SK-N-SH (cell line): Measurements from ENCODE around the gene SETBP1. TPM values are rescaled to one million over a fixed set of nuclear protein-coding genes. Genes with fewer than 3 reads are reported as not detected.

Experiments
- CTCF ChIA-PET: fragments of 300-600, 350-600 bp; formaldehyde crosslinking; extraction: SDS; loops from one replicate; lab custom pipeline; 2021; lab: Yijun Ruan, JAX
- POLR2A ChIA-PET: fragments of 350-600 bp; sonication (Branson Sonifier 250); formaldehyde crosslinking; extraction: SDS; loops from one replicate; lab custom pipeline; 2020; ENCODE audit warnings: antibody characterized with exemption, inconsistent platforms; lab: Yijun Ruan, JAX
- DNase-seq: peaks from one replicate; pipeline ENCODE4 v3.0.0; 2012
- H2AFZ ChIP-seq: fragments of 200-600 bp; sonication (generic); 2 replicates; pipeline ENCODE4 v1.8.1; 2016; ENCODE audit warnings: antibody characterized with exemption, mild to moderate bottlenecking, low read depth
- H3F3A ChIP-seq: fragments of 200-600 bp; sonication (generic); replicated peaks from 2 replicates; pipeline ENCODE3; 2016; ENCODE audit warnings: antibody characterized with exemption, mild to moderate bottlenecking; ENCODE audit not compliant: insufficient read depth
- H3K27ac ChIP-seq, 2 experiments: fragments of 200-500 bp in 1 of 2; fragments of 200-600 bp in 1 of 2; sonication (Bioruptor generic) in 1 of 2; sonication (generic), shearing (Covaris generic) in 1 of 2; 2 replicates each; pipeline versions ENCODE4 v1.5.1 to v1.6.1; 2014 to 2016; ENCODE audit warnings: low read depth in 2 of 2, inconsistent platforms in 1 of 2, low read length in 1 of 2, mild to moderate bottlenecking in 1 of 2, mixed read lengths in 1 of 2
- H3K27me3 ChIP-seq: fragments of 200-600 bp; sonication (generic), shearing (Covaris generic); 2 replicates; pipeline ENCODE4 v1.6.1; 2016; ENCODE audit warnings: mixed run types; ENCODE audit not compliant: insufficient read depth
- H3K36me3 ChIP-seq, 2 experiments: fragments of 200-500 bp in 1 of 2; fragments of 200-600 bp in 1 of 2; sonication (Bioruptor generic) in 1 of 2; sonication (generic) in 1 of 2; replicated peaks in 1 of 2; 2 replicates each; pipeline versions ENCODE3 to v1.5.1; 2014 to 2016; ENCODE audit warnings: low read length in 1 of 2, mild to moderate bottlenecking in 1 of 2; ENCODE audit not compliant: insufficient read depth in 2 of 2, control insufficient read depth in 1 of 2
- H3K4me1 ChIP-seq, 2 experiments: fragments of 200-500 bp in 1 of 2; fragments of 200-600 bp in 1 of 2; sonication (Bioruptor generic) in 1 of 2; sonication (generic), shearing (Covaris generic) in 1 of 2; 2 replicates each; pipeline versions ENCODE4 v1.5.1 to v1.6.1; 2014 to 2016; ENCODE audit warnings: low read depth in 1 of 2, low read length in 1 of 2, mixed run types in 1 of 2; ENCODE audit not compliant: insufficient read depth in 2 of 2, control insufficient read depth in 1 of 2
- H3K4me2 ChIP-seq: fragments of 200-600 bp; sonication (generic), shearing (Covaris generic); 2 replicates; pipeline ENCODE4 v1.6.1; 2017; ENCODE audit warnings: mixed run types
- H3K4me3 ChIP-seq, 2 experiments: fragments of 200-500 bp in 1 of 2; fragments of 200-600 bp in 1 of 2; sonication (Bioruptor generic) in 1 of 2; sonication (generic), shearing (Covaris generic) in 1 of 2; 2 replicates each; pipeline versions ENCODE4 v1.5.1 to v1.8.1; 2014 to 2016; ENCODE audit warnings: low read depth in 2 of 2, inconsistent platforms in 1 of 2, low read length in 1 of 2, mild to moderate bottlenecking in 1 of 2, mixed read lengths in 1 of 2, moderate library complexity in 1 of 2
- H3K79me2 ChIP-seq: fragments of 200-600 bp; sonication (generic); 2 replicates; pipeline ENCODE4 v1.8.1; 2017; ENCODE audit warnings: mild to moderate bottlenecking; ENCODE audit not compliant: insufficient read depth
- H3K9ac ChIP-seq: fragments of 200-600 bp; sonication (generic); 2 replicates; pipeline ENCODE4 v1.6.1; 2017; ENCODE audit warnings: mixed run types
- H3K9me2 ChIP-seq: fragments of 200-600 bp; sonication (generic); 2 replicates; pipeline ENCODE4 v1.6.1; 2017; ENCODE audit warnings: mixed run types
- H3K9me3 ChIP-seq: fragments of 200-600 bp; sonication (generic); 2 replicates; pipeline ENCODE4 v1.6.1; 2017; ENCODE audit warnings: mixed run types, mild to moderate bottlenecking, moderate library complexity
- H4K20me1 ChIP-seq: fragments of 200-600 bp; sonication (generic); 2 replicates; pipeline ENCODE4 v1.6.1; 2017; ENCODE audit warnings: mild to moderate bottlenecking, mixed run types; ENCODE audit not compliant: insufficient read depth
- EZH2phosphoT487 ChIP-seq: fragments of 200-600 bp; sonication (generic); IDR thresholded peaks from 2 replicates; pipeline ENCODE4 v1.6.1; 2017; ENCODE audit warnings: low read depth, mixed run types, mild to moderate bottlenecking, antibody characterized with exemption, moderate library complexity, borderline replicate concordance
- GABPA ChIP-seq: IDR thresholded peaks from 2 replicates; pipeline ENCODE4 v1.4.0; 2012; ENCODE audit warnings: low read depth, mild to moderate bottlenecking
- GATA2 ChIP-seq: sonication (generic); formaldehyde crosslinking; IDR thresholded peaks from 2 replicates; pipeline ENCODE4 v1.5.0; 2020; ENCODE audit warnings: mild to moderate bottlenecking, missing genetic modification reagents
- MEF2A ChIP-seq: IDR thresholded peaks from 2 replicates; pipeline ENCODE4 v1.4.0; 2012; ENCODE audit warnings: low read depth, borderline replicate concordance
- REST ChIP-seq: IDR thresholded peaks from 2 replicates; pipeline ENCODE4 v1.6.1; 2012; ENCODE audit warnings: mild to moderate bottlenecking, low read depth, low read length, moderate library complexity
- SIN3A ChIP-seq: IDR thresholded peaks from 2 replicates; pipeline ENCODE4 v1.6.1; 2012; ENCODE audit warnings: low read depth, mild to moderate bottlenecking, low read length, moderate library complexity, borderline replicate concordance
- SMC3 ChIP-seq: IDR thresholded peaks from 2 replicates; pipeline ENCODE4 v1.6.1; 2012; ENCODE audit warnings: low read depth, low read length, improper control_type of control experiment
- WGBS: methylation state at CpG from one replicate; pipeline ENCODE4 v1.1.6; 2017; ENCODE audit warnings: low lambda C conversion rate; 5-methylcytosine and 5-hydroxymethylcytosine counted together
- polyA plus RNA-seq, 3 experiments: library from polyadenylated mRNA; depleted of rRNA; stranded (reverse); fragments of >200 nt; gene quantifications; 2 replicates each; pipeline ENCODE4 v1.2.3, GENCODE V29; 2012
- TF ChIP-seq, protein P1 (sequence below): IDR thresholded peaks from 2 replicates; pipeline ENCODE4 v1.4.0; 2012; ENCODE audit warnings: low read depth, borderline replicate concordance
- TF ChIP-seq, protein P2 (sequence below): fragments of 150-350 bp; IDR thresholded peaks from 2 replicates; pipeline ENCODE4 v1.6.1; 2017; ENCODE audit warnings: antibody characterized with exemption, low read length, low read depth, borderline replicate concordance

The SETBP1 gene
- polyA plus RNA-seq, 1 of the 3 experiments (the other 2 are of a cell fraction), result 3.0 TPM

GRCh38 chr18:44871771-44872170 is 191.1 kb downstream of the SETBP1 start (continued):
- TF ChIP-seq REST, result no peak

DNA sequence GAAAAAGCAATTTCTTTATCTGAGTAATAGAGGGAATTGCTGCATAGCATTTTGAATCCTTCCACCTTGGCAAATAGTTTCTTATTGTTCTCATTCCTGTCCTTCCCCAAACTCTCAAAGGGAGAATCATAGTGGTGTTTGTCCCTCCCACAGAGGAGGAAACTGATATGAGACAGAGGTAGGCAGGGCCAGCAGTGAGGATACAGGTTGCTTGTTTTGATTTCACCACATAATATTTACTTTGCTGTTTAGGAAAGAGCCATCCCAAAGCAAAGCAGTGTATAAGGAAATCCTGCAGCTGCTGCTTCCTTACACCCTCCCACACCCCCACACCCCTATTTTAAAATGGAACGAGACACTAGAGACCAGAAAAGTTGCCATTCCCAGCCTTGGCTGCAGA is 195.3 kb downstream of the SETBP1 start:
- 100% methylated on average over 1 of the region's 1 CpG for WGBS
- DNase-seq, result no peak
- TF ChIP-seq, protein P1, sequence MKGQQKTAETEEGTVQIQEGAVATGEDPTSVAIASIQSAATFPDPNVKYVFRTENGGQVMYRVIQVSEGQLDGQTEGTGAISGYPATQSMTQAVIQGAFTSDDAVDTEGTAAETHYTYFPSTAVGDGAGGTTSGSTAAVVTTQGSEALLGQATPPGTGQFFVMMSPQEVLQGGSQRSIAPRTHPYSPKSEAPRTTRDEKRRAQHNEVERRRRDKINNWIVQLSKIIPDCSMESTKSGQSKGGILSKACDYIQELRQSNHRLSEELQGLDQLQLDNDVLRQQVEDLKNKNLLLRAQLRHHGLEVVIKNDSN, result no peak
- no peak for TF ChIP-seq GATA2 (CRISPR knock-in tag)
- no peak for TF ChIP-seq MEF2A
- no peak for TF ChIP-seq SMC3
- Histone ChIP-seq H4K20me1 (no peaks in the 10 kb centered on the region), H3K27ac (no peak overlapping the region), H3K4me1 (peaks cover 0 to 3% of the 10 kb centered on the region in 2 experiments; a peak in 1 of 4 replicates), H3K9me2 (no peaks in the 10 kb centered on the region), H3K79me2 (no peaks in the 10 kb centered on the region), H3K9me3 (no peaks in the 10 kb centered on the region; the same call in 1 of the 2 replicates), H3K4me2 (no peak overlapping the region), H3K27me3 (no peaks in the 10 kb centered on the region), H3K9ac (no peak overlapping the region), H3K4me3 (no peak overlapping the region), H3F3A (no peaks in the 10 kb centered on the region), H3K36me3 (no peaks in the 10 kb centered on the region), H2AFZ (no peak overlapping the region)
- ChIA-PET CTCF (no interaction called here), POLR2A (no interaction called here)

GRCh38 chr18:44876755-44877154 is 196.1 kb downstream of the SETBP1 start:
- TF ChIP-seq, protein P2, sequence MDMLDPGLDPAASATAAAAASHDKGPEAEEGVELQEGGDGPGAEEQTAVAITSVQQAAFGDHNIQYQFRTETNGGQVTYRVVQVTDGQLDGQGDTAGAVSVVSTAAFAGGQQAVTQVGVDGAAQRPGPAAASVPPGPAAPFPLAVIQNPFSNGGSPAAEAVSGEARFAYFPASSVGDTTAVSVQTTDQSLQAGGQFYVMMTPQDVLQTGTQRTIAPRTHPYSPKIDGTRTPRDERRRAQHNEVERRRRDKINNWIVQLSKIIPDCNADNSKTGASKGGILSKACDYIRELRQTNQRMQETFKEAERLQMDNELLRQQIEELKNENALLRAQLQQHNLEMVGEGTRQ, result no peak
- no peak for TF ChIP-seq EZH2phosphoT487
- no peak for TF ChIP-seq SIN3A
- TF ChIP-seq GABPA, result no peak
- Histone ChIP-seq H3F3A (no peaks in the 10 kb centered on the region), H3K4me2 (no peak overlapping the region), H3K27me3 (no peaks in the 10 kb centered on the region), H3K36me3 (no peaks in the 10 kb centered on the region), H4K20me1 (no peaks in the 10 kb centered on the region), H3K27ac (no peak overlapping the region), H3K79me2 (no peaks in the 10 kb centered on the region), H3K9me3 (no peaks in the 10 kb centered on the region; the same call in 1 of the 2 replicates), H3K4me1 (no peaks in the 10 kb centered on the region), H3K4me3 (no peak overlapping the region), H3K9ac (no peak overlapping the region), H3K9me2 (no peaks in the 10 kb centered on the region), H2AFZ (no peak overlapping the region)
- ChIA-PET POLR2A (no interaction called here), CTCF (no interaction called here)
- no peak for DNase-seq
- WGBS, result 100% methylated on average over 2 of the region's 3 CpGs
